IPS-NIHi7 (cell line): ENCODE data around the gene TAGLN.

Experiments
- DNase-seq: peaks from one replicate; pipeline ENCODE4 v3.0.0; 2012; ENCODE audit warnings: mixed read lengths; ENCODE audit errors: extremely low spot score

The TAGLN gene

DNA sequence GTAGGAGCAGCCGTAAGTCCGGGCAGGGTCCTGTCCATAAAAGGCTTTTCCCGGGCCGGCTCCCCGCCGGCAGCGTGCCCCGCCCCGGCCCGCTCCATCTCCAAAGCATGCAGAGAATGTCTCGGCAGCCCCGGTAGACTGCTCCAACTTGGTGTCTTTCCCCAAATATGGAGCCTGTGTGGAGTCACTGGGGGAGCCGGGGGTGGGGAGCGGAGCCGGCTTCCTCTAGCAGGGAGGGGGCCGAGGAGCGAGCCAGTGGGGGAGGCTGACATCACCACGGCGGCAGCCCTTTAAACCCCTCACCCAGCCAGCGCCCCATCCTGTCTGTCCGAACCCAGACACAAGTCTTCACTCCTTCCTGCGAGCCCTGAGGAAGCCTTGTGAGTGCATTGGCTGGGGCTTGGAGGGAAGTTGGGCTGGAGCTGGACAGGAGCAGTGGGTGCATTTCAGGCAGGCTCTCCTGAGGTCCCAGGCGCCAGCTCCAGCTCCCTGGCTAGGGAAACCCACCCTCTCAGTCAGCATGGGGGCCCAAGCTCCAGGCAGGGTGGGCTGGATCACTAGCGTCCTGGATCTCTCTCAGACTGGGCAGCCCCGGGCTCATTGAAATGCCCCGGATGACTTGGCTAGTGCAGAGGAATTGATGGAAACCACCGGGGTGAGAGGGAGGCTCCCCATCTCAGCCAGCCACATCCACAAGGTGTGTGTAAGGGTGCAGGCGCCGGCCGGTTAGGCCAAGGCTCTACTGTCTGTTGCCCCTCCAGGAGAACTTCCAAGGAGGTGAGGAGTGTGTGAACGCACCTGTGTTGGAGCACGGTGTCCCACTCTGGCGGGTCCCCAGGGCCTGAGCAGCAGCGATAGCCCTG is at the start of gene TAGLN:
TSS of gene TAGLN (plus strand) at position 318 of the 863 bp plus-strand sequence. CDS start 3,644 bp downstream, outside the sequence.
- DNase-seq, result peak; percentile 92

DNA sequence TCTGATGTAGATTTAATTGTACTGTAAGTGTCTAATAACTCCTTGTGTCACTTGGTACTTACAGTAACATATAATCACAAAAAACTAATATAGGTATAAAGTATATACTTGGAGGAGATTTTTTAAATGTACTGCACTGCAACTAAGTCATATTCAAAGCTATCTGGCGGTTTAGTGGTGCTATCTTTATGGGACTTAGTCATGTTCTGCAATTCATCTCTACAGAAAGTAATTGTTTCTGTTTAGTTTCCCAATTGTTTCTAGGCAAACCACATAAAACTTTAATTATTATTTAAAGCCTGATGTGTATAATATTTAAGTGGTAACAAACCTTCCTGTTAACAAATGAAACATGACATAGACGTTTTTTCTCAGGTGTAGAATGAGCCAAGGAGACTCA is 47.1 kb upstream of the TAGLN start:
- DNase-seq, result no peak

DNA sequence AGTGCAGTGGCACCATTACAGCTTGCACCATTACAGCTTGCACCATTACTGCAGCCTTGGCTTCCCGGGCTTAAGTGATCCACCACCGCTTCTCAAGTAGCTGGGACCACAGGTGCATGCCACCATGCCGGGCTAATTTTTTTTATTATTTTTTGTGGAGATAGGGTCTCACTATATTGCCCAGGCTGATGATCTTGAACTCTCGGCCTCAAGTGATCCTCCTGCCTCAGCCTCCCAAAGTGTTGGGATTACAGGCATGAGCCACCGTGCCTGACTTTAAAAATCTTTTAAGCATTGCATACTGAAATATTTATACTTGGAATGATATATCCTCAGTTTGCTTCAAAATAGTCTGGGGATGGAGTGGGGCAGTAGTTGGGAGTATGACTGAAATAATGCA is 44.7 kb upstream of the TAGLN start:
- no peak for DNase-seq

DNA sequence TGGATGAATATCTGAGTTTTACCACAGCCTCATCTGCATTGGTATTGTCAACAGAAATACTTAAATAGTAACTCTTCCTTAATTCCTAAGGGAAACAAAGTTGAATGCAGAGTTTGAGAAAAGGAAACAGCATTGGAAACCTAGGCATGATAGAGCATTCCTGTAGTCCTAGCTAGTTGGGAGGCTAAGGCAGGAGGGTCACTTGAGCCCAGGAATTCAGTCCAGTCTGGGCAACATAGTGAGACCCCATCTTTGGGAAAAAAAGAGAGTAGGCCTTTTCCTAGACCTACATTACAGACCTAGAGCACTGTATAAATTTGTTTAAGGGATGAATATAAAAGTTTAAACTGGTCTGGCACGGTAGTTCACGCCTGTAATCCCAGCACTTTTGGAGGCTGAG is 41.7 kb upstream of the TAGLN start:
- DNase-seq, result no peak

DNA sequence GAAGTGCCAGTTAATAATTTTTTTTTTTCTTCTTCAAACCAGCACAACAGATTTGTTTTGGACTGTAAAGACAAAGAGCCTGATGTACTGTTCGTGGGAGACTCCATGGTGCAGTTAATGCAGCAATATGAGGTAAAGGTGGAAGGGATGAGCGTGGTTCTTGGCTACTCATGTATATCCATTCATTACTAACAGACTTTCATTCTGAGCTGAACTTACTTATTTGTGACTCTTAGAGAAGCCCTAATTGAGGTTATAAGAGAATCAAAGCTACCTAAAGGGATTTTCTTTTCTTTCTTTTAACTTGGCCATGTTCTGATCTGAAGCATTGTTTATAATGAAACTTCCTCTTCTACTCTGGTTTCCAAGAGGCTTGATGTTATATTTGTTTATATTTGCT is 39.3 kb upstream of the TAGLN start:
- DNase-seq, result no peak

DNA sequence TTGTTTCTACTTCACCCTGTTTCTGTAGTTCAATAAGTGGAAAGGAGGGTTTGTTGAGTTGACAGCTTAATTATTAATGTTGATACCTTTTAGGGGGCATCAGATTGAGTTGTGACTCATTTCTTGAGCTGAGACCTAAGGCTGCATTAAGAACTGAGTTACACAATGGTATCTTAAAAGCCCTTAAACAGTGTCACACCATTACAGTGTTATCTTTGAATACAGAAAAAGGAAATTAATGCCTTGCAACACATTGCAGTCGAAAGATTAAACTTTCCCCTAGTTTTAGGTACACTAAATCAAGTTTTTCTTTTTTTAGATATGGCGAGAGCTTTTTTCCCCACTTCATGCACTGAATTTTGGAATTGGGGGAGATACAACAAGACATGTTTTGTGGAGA is 38.3 kb upstream of the TAGLN start:
- DNase-seq, result no peak

DNA sequence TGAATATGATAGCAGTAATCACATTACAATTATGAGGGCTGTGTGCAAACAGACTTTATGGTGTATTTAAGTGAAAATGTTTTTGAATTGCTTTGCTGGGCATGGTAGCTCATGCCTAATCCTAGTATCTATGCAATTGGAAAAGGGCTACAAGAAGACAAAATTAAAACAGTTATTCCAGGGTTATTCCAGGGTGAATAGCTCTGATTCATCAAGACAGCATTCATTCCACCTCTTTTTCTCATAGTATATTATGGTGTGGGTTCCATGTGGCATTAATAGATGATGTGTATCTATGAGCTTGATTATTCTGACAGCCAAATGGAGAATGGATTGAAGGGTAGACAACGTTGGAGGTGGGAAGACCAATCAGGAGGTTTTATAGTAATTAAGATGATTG is 32.7 kb upstream of the TAGLN start:
- DNase-seq, result no peak

DNA sequence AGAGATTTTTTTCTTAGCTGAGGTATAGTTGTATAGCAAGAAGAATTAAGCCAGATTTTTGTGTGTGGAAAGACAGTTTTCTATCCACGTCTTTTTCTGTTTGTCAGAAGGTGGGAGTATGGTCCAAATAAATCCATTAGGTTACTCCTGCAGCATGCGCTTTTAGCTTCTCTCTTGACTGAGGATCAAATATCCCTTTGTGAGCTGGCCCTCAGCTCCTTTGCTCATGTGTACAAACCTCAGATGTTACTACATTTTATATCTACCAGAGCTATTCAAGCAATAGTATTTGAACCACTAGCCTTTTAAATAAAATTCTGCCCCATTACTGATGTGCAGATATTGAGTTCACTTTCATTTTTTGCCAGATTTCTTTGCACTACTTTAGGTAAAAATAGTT is 29.4 kb upstream of the TAGLN start:
- DNase-seq, result no peak

DNA sequence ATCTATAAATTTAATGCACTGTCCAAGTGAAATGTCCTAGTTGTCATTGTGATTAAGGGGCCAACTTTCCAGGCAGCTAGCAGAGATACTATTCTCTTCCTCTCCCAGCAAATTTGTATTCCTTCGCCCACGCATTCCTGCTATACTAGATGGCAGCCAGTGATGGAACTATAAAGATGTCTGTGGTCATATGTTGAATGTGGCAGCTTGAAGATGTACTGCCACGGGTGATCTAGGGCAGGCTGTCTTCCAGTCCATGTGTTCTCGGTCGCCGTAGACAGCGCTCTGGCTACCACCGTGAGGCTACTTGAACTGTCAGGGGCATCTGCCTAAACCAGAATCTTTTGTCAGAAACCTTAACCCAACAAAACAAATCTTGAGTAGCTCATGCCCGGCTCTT is 29.0 kb upstream of the TAGLN start:
- DNase-seq, result no peak

DNA sequence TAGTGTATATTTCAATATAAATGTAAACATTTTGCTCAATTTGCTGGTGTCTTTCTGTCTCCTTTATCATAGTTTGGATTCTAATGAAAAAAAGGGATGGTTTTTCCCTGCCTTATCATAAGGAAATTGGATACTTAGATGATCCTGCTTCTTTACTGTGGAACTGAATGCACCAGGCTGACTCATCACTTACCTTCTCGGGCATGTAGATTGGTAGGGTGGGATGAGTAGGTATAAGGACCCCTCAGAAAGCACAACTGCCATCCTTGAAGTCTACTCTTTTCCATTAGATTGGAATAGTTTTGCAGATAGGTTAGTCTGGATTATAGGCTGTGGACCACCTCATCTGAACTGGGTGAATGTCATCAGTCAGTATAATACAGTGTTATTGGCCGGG is 28.2 kb upstream of the TAGLN start:
- no peak for DNase-seq

DNA sequence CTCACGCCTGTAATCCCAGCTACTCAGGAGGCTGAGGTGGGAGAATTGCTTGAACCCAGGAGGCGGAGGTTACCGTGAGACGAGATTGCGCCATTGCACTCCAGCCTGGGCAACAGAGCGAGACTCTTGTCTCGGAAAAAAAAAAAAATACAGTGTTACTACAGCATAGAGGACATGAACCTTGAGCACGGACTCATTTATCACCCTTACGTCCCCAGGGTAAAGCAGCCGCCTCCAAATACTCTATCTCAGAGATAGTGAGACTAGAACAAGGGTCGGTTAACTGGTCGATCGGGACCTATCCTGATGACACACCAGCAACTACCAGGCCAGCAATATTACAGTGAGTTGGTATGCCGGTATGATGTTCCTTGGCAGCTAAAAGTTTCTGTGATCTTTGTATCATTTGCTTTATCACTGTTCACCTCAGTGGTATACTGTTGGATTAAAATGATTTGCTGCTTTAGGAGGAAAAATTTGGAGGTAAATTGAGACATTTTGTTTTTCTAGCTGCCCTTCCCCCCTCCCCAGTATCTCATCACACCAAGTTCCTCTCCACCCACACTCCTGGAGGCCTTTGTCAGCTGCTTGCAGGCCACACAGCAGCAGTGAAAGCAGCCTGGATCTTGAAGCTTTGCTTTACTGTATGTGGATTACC is 27.6 kb upstream of the TAGLN start:
- DNase-seq, result peak; percentile 36

DNA sequence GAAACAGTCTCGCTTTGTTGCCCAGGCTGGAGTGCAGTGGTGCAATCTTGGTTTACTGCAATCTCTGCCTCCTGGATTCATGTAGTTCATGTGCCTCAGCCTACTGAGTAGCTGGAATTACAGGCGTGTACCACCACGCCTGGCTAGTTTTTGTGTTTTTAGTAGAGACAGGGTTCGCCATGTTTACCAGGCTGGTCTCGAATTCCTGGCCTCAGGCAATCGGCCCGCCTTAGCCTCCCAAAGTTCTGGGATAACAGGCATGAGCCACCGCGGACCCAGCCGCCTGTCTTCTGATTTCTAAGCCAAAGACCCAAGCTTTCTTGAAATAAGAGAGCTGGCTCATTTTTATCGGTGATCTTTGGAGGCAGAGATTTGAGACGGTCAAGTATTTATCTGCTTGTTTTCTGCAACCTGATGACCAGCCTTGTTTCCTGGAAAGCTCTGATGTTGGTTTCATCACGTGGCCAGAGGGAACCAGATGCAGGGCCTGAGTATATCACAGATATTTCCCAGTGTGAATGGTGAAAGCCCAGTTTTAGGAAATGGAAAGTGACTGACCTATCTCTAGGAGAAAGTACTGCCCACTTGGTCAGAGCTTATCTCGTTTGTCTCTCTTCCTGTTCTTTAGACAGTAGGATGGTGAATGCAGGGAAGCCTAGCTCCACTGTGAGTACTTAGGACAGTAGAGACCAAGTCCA is 26.3 kb upstream of the TAGLN start:
- no peak for DNase-seq

DNA sequence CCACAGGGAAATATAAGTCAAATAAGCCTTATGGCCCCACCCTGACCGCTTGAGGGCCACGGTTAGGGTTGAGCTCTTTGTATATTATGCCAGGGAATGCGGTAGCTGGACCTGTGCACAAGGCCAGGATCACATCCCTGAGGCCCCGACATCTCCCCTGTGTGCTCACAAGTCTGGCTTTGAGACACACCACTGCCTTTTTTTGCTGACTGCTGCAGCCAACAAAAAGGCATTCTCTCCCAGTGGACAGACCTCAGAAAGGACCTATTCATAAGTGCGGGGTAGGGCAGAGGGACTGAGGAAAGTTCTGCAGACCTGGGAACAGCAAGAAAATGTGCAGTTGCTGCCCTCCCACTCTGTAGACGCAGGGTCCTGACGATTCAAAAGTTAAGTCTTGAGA is 24.1 kb upstream of the TAGLN start:
- DNase-seq, result no peak

DNA sequence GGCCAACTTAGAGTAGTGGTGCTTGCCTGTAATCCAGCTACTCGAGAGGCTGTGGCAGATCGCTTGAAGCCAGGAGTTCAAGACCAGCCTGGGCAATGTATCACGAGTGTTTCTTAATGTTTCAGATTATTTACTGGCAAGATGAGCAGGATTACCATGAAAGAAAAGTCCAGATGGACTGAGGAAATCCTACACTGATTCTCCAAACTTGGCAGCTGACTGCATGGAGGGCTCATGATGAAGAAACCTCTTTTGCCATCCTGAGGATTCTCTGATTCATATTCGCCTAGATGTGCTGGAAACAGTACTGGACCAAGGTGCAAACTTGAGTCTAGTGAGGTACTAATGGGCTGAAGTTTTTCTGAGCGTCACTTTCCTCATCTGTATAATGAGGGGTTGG is 23.4 kb upstream of the TAGLN start:
- DNase-seq, result no peak

DNA sequence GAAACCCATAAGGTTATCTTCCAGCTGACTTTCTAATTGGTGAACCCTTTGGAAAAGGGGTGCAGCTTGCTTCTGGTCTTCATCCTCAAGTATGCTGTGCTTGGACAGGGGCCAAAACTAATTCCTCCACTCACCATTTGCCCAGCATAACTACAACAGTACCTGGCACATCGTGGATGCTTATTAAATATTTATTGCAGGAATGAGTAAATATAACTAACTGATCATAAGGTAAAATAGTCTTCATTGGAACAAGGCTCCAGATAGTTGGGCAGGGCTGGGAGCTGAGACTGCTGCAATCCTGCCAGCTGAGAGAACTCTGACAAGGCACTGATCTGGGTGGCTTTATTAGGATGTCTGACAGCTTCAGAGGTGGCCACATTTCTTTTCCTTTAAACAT is 23.0 kb upstream of the TAGLN start:
- no peak for DNase-seq

DNA sequence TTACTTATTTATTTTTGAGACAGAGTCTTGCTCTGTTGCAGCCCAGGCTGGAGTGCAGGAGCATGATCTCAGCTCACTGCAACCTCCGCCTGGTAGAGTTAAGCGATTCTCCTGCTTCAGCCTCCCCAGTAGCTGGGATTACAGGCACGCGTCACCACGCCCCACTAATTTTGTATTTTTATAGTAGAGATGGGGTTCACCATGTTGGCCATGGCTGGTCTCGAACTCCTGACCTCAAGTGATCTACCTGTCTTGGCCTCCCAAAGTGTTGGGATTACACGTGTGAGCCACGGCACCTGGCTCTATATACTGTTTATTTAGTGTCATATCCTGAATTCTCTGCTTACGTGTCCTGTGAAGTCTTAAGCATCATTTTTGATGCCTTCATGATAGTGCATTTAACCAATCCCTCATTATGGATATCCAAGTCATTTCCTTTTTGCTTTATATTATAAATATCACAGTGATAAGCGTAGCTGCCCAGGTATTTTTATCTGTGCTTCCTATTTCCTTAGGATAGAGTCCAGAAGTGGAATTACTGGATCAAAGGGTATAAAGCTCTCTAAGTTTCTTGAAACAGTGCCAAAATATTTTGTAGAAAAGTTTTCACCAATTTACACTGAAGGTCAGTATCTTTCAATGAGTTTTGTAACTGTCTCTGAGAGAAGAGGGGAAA is 21.5 kb upstream of the TAGLN start:
- no peak for DNase-seq

DNA sequence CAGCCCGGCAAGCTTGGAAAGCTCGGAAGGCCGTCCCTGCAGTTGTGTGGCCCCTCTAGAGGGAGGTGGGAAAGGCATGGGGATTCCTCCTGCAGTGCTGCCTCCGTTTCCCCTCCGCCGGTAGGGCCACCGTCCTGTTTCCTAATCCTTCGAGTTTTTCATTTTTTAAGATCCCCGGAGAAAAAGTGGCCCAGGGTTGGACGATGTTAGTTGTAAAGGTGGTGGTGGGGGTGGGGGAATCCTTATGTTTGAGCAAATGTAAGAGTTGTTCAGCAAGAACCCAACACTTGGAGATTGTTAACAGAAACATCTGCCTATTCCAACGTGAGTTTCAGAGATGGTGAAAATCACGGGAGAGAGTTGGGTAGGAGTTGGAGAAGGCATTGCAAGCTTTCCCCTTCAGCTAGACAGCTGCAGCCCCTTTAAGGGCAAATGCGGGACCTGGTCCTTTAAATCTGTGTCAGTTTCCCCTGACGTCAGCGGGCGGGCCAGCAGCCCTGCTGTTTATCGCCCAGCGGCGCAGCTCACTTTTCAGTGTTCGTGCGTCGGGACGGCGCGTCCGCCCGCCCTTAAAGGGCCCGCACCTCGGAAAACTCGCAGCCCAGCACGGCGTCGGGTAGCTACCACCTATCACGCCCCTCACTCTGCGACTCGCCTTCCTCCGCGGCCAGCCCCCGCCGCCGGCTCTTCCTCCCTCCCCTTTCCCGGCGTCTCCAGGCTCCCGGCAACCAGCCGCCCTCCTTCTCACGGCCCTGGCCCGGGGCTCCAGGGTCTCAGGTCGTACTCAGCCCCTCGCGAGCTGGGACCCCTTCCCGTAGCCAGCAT is 20.7 kb upstream of the TAGLN start, which contains the start of gene SIDT2:
TSS of gene SIDT2 (plus strand) at position 534 of the 825 bp plus-strand sequence. CDS start 521 bp downstream, outside the sequence.
- DNase-seq, result peak; percentile 93

DNA sequence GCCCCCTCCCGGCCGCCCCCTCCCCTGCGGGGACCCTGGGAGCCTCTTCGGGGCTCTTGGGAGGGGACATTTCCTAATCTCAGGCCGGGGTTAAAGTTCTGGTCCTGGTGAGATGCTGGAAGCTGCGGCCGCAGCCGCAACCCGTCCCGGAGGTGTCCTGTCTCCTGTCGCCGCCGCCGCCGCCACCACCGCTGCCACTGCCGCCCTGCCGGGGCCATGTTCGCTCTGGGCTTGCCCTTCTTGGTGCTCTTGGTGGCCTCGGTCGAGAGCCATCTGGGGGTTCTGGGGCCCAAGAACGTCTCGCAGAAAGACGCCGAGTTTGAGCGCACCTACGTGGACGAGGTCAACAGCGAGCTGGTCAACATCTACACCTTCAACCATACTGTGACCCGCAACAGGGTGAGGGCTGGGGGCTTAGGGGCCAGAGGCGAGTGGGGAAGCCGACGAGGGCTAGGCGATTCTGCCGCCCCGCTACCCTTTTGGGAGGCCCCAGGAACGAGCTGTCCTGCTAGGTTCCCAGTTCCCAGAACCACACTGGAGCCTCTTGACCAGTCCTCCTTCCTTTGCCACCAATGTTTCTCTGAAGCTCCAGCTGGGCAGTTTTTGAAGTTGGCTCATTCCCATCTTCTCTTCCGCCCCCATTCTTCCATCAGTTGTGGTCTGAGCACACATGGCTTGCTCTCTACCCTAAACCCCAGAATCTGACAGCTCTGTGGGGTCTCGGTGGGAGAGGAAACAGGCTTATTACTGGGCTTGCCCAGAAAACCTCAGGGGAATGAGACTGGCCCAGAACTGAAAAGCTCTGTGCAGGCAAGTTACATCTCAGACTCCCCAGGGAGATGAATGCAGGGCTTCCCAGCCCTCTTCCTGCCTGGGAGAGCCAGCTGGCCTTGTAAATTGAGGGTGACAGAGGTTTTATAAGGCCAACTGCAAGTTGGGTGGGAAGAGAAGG is 19.8 kb upstream of the TAGLN start:
- DNase-seq, result no peak

DNA sequence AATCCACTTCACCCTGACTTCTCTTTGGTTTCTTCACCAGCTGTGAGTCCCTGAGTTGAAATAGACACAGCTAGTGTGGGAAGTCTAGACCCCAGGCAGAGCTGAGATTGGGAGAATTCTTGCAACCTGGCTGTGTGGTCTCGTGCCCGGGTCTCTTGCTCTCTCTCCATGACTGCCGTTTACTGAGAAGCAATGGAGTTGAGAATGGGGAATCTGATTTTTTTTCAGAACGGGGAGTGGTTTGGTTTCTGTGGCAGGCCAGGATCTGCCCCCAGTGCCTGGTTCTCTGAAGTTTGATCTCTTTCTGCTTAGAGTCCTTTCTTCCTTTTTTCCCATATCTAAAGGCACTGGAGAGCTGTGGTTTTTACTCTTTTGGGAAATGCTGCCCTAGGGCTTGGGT is 19.1 kb upstream of the TAGLN start:
- no peak for DNase-seq
